H1 (cell line): ENCODE measurements around the gene SUCLG2. TPM values are rescaled to one million over a fixed set of nuclear protein-coding genes. Genes with fewer than 3 reads are reported as not detected.

Source experiments
- CTCF ChIA-PET: fragments of 300-600 bp; sonication (Branson Sonifier 250); formaldehyde crosslinking; loops from one replicate; lab custom pipeline; 2021; ENCODE audit not compliant: partially characterized antibody; lab: Charles Lee
- POLR2A ChIA-PET: fragments of 300-600 bp; sonication (Branson Sonifier 250); formaldehyde crosslinking; loops from one replicate; lab custom pipeline; 2021; ENCODE audit warnings: inconsistent platforms; ENCODE audit not compliant: partially characterized antibody; lab: Charles Lee
- DNase-seq, 2 experiments: peaks; one replicate each; pipeline versions ENCODE4 v3.0.0 to v3.0.0-alpha.2; 2010 to 2022; ENCODE audit warnings: low spot score in 2 of 2, low read depth in 1 of 2, mixed read lengths in 1 of 2
- FAIRE-seq: peaks from 2 replicates; lab custom pipeline; 2011; peaks lifted over from hg19 to GRCh38; lab: Jason Lieb, UNC
- H2AFZ ChIP-seq: 2 replicates; pipeline ENCODE4 v1.8.1; 2012; ENCODE audit warnings: low read length, inconsistent platforms
- H2AK5ac ChIP-seq: 2 replicates; pipeline ENCODE4 v1.6.1; 2013; ENCODE audit warnings: low read depth, low read length
- H2BK120ac ChIP-seq: replicated peaks from 2 replicates; pipeline ENCODE3; 2013; ENCODE audit warnings: low read depth, low read length, inconsistent platforms
- H2BK12ac ChIP-seq: 2 replicates; pipeline ENCODE4 v1.6.1; 2013; ENCODE audit warnings: low read depth, low read length
- H2BK15ac ChIP-seq: 2 replicates; pipeline ENCODE4 v1.6.1; 2013; ENCODE audit warnings: low read length
- H2BK20ac ChIP-seq: 2 replicates; pipeline ENCODE4 v1.6.1; 2013; ENCODE audit warnings: low read length
- H2BK5ac ChIP-seq: 2 replicates; pipeline ENCODE4 v1.6.1; 2013; ENCODE audit warnings: low read depth, low read length
- H3K14ac ChIP-seq: 2 replicates; pipeline ENCODE4 v1.6.1; 2013; ENCODE audit warnings: inconsistent platforms; ENCODE audit not compliant: insufficient read length
- H3K18ac ChIP-seq: 2 replicates; pipeline ENCODE4 v1.6.1; 2013; ENCODE audit warnings: low read length; ENCODE audit errors: extremely low read depth
- H3K23ac ChIP-seq: 2 replicates; pipeline ENCODE4 v1.6.1; 2013; ENCODE audit warnings: inconsistent platforms; ENCODE audit not compliant: insufficient read length
- H3K23me2 ChIP-seq: 2 replicates; pipeline ENCODE4 v1.6.1; 2013; ENCODE audit warnings: low read depth, low read length
- H3K27ac ChIP-seq: 2 replicates; pipeline ENCODE4 v1.6.1; 2011; ENCODE audit warnings: low read depth, low read length, inconsistent platforms
- H3K27me3 ChIP-seq, 4 experiments: replicated peaks in 1 of 4; 1 replicate in 1 of 4; 2 replicates in 3 of 4; pipeline versions ENCODE4 v1.6.1 to v1.8.1; 2011 to 2013; ENCODE audit warnings: low read length in 3 of 4, mild to moderate bottlenecking in 3 of 4, inconsistent platforms in 2 of 4, mixed read lengths in 2 of 4, moderate library complexity in 1 of 4; ENCODE audit not compliant: control insufficient read depth in 3 of 4, insufficient read depth in 3 of 4; ENCODE audit errors: extremely low read depth in 1 of 4
- H3K36me3 ChIP-seq, 4 experiments: 2 replicates each; pipeline versions ENCODE4 v1.6.1 to v1.8.1; 2011 to 2013; ENCODE audit warnings: mild to moderate bottlenecking in 4 of 4, low read length in 3 of 4, moderate library complexity in 2 of 4, control low read depth in 1 of 4, inconsistent platforms in 1 of 4; ENCODE audit not compliant: insufficient read depth in 4 of 4, control insufficient read depth in 2 of 4
- H3K4ac ChIP-seq: replicated peaks from 2 replicates; pipeline ENCODE3; 2013; ENCODE audit warnings: low read length, low read depth, mixed read lengths, inconsistent platforms; ENCODE audit not compliant: insufficient read length
- H3K4me1 ChIP-seq, 4 experiments: replicated peaks in 1 of 4; 1 replicate in 1 of 4; 2 replicates in 3 of 4; pipeline versions ENCODE4 v1.6.1 to v1.8.1; 2011 to 2013; ENCODE audit warnings: low read length in 3 of 4, inconsistent platforms in 2 of 4, mixed read lengths in 1 of 4; ENCODE audit not compliant: insufficient read depth in 4 of 4, control insufficient read depth in 3 of 4
- H3K4me2 ChIP-seq, 2 experiments: 2 replicates each; pipeline versions ENCODE4 v1.6.1 to v1.8.1; 2011 to 2013; ENCODE audit warnings: low read depth in 2 of 2, low read length in 2 of 2, control low read depth in 1 of 2, inconsistent platforms in 1 of 2, mild to moderate bottlenecking in 1 of 2; ENCODE audit not compliant: insufficient read depth in 1 of 2
- H3K4me3 ChIP-seq, 4 experiments: fragments of 200-600, 300-600 bp in 1 of 4; sonication (generic), shearing (Covaris generic), sonication (Bioruptor Twin) in 1 of 4; 2 replicates each; pipeline versions ENCODE4 v1.5.1 to v1.8.1; 2011 to 2016; ENCODE audit warnings: low read length in 4 of 4, low read depth in 3 of 4, control low read depth in 2 of 4, inconsistent platforms in 2 of 4, mild to moderate bottlenecking in 2 of 4, mixed read lengths in 1 of 4, moderate library complexity in 1 of 4; ENCODE audit not compliant: insufficient read depth in 2 of 4; ENCODE audit errors: extremely low read depth in 1 of 4
- H3K56ac ChIP-seq: replicated peaks from 2 replicates; pipeline ENCODE3; 2013; ENCODE audit warnings: low read depth, mild to moderate bottlenecking, mixed read lengths, low read length, inconsistent platforms; ENCODE audit not compliant: insufficient read length
- H3K79me1 ChIP-seq: 2 replicates; pipeline ENCODE4 v1.6.1; 2013; ENCODE audit warnings: low read depth, low read length, control low read depth
- H3K79me2 ChIP-seq, 2 experiments: 2 replicates each; pipeline versions ENCODE4 v1.6.1 to v1.8.1; 2012 to 2013; ENCODE audit warnings: low read length in 2 of 2, mild to moderate bottlenecking in 2 of 2, inconsistent platforms in 1 of 2; ENCODE audit not compliant: insufficient read depth in 2 of 2, control insufficient read depth in 1 of 2
- H3K9ac ChIP-seq, 4 experiments: replicated peaks in 1 of 4; 1 replicate in 1 of 4; 2 replicates in 3 of 4; pipeline versions ENCODE4 v1.6.1 to v1.8.1; 2011 to 2013; ENCODE audit warnings: low read depth in 3 of 4, low read length in 3 of 4, control low read depth in 2 of 4, mild to moderate bottlenecking in 2 of 4, moderate library complexity in 2 of 4, inconsistent platforms in 1 of 4; ENCODE audit errors: extremely low read depth in 1 of 4
- H3K9me3 ChIP-seq, 2 experiments: 2 replicates each; pipeline versions ENCODE4 v1.6.1 to v1.8.1; 2012 to 2013; ENCODE audit warnings: mild to moderate bottlenecking in 2 of 2, moderate library complexity in 2 of 2, control low read depth in 1 of 2, inconsistent platforms in 1 of 2, low read depth in 1 of 2, low read length in 1 of 2, mixed read lengths in 1 of 2; ENCODE audit not compliant: insufficient read depth in 2 of 2
- H4K20me1 ChIP-seq, 2 experiments: replicated peaks in 1 of 2; 2 replicates each; pipeline versions ENCODE3 to v1.8.1; 2011 to 2013; ENCODE audit warnings: inconsistent platforms in 2 of 2, low read length in 2 of 2, mild to moderate bottlenecking in 1 of 2; ENCODE audit not compliant: insufficient read depth in 2 of 2, control insufficient read depth in 1 of 2
- H4K5ac ChIP-seq: 2 replicates; pipeline ENCODE4 v1.6.1; 2013; ENCODE audit warnings: low read length, low read depth, mixed read lengths, inconsistent platforms; ENCODE audit not compliant: insufficient read length
- H4K8ac ChIP-seq: 2 replicates; pipeline ENCODE4 v1.8.0; 2013; ENCODE audit warnings: mild to moderate bottlenecking, moderate library complexity, low read length, inconsistent platforms; ENCODE audit not compliant: insufficient read depth; ENCODE audit errors: extremely low read depth
- H4K91ac ChIP-seq: replicated peaks from 2 replicates; pipeline ENCODE3; 2013; ENCODE audit warnings: low read length, mixed read lengths, inconsistent platforms; ENCODE audit not compliant: insufficient read length
- CBX5 ChIP-seq: fragments of 300-800, 300-1000 bp; sonication (generic); IDR thresholded peaks from 2 replicates; pipeline ENCODE4 v1.7.1; 2016; ENCODE audit warnings: antibody characterized with exemption, low read length, low read depth
- CREB1 ChIP-seq: IDR thresholded peaks from 2 replicates; pipeline ENCODE4 v1.6.1; 2012; ENCODE audit warnings: inconsistent platforms
- EP300 ChIP-seq, 2 experiments: IDR thresholded peaks; 1 replicate in 1 of 2; 2 replicates in 1 of 2; pipeline ENCODE4 v1.6.1; 2011 to 2012; ENCODE audit warnings: low read depth in 2 of 2, low read length in 2 of 2, mild to moderate bottlenecking in 2 of 2, borderline replicate concordance in 1 of 2, inconsistent platforms in 1 of 2, moderate library complexity in 1 of 2
- HDAC2 ChIP-seq, 2 experiments: fragments of 300-600 bp in 1 of 2; sonication (generic) in 1 of 2; IDR thresholded peaks; 2 replicates each; pipeline ENCODE4 v1.6.1; 2011 to 2012; ENCODE audit warnings: low read depth in 2 of 2, low read length in 2 of 2, mild to moderate bottlenecking in 2 of 2, moderate library complexity in 2 of 2, borderline replicate concordance in 1 of 2, inconsistent platforms in 1 of 2
- JUND ChIP-seq: IDR thresholded peaks from 2 replicates; pipeline ENCODE4 v1.6.1; 2011; ENCODE audit warnings: mild to moderate bottlenecking, improper control_type of control experiment, low read length
- POLR2AphosphoS5 ChIP-seq: IDR thresholded peaks from 2 replicates; pipeline ENCODE4 v1.6.1; 2011; ENCODE audit warnings: low read depth, low read length
- RBBP5 ChIP-seq: IDR thresholded peaks from 2 replicates; pipeline ENCODE4 v1.7.1; 2012; ENCODE audit warnings: low read depth, mild to moderate bottlenecking, inconsistent platforms, low read length, moderate library complexity, borderline replicate concordance
- RNF2 ChIP-seq: fragments of 200-900, 300-1000 bp; sonication (generic); IDR thresholded peaks from 2 replicates; pipeline ENCODE4 v1.7.1; 2016; ENCODE audit warnings: borderline replicate concordance, low read depth, mild to moderate bottlenecking, antibody characterized with exemption, low read length; ENCODE audit not compliant: poor library complexity, severe bottlenecking; ENCODE audit errors: missing control alignments
- SIN3A ChIP-seq, 2 experiments: IDR thresholded peaks in 1 of 2; conservative IDR thresholded peaks in 1 of 2; 2 replicates each; pipeline ENCODE4 v1.6.1; 2011 to 2012; ENCODE audit warnings: low read length in 2 of 2, improper control_type of control experiment in 1 of 2, low read depth in 1 of 2, mild to moderate bottlenecking in 1 of 2
- WGBS, 2 experiments: shearing (Covaris generic) in 1 of 2; methylation state at CpG; one replicate each; pipeline versions ENCODE4 v1.1.6 to v1.1.7; 2013 to 2015; ENCODE audit warnings: low lambda C conversion rate in 2 of 2, mixed read lengths in 2 of 2, inconsistent platforms in 1 of 2, low coverage in 1 of 2, missing lambda C conversion rate in 1 of 2; ENCODE audit not compliant: insufficient replicate concordance in 2 of 2, insufficient coverage in 1 of 2, insufficient read length in 1 of 2; ENCODE audit errors: extremely low coverage in 1 of 2, missing lambda C conversion rate in 1 of 2; 5-methylcytosine and 5-hydroxymethylcytosine counted together
- polyA plus RNA-seq, 7 experiments: library from polyadenylated mRNA; depleted of rRNA in 3 of 7; stranded (reverse) in 5 of 7; unstranded in 2 of 7; fragments of >200 nt in 5 of 7; fragments of 200-250 nt in 2 of 7; gene quantifications; 1 replicate in 5 of 7; 2 replicates in 1 of 7; 4 replicates in 1 of 7; pipeline versions ENCODE4 v1.2.1 to v1.2.3, GENCODE V29; 2011 to 2013; ENCODE audit warnings: missing spikeins in 2 of 7, mixed read lengths in 2 of 7
- total RNA-seq: library from RNA; stranded (reverse); fragmentation: NEBNext Ultra II Directional; extraction: Animal tissue kit (Norgen Biotek cat#: 25700); gene quantifications from 2 replicates; pipeline ENCODE4 v1.2.1, GENCODE V29; 2021
- TF ChIP-seq, protein P1 (sequence below): IDR thresholded peaks from 2 replicates; pipeline ENCODE4 v1.6.1; 2012; ENCODE audit warnings: inconsistent platforms
- TF ChIP-seq, protein P2 (sequence below): IDR thresholded peaks from 2 replicates; pipeline ENCODE4 v1.6.1; 2012; ENCODE audit warnings: low read length, inconsistent platforms

Gene SUCLG2
- total and polyA plus RNA-seq, 2 of the 8 experiments (the other 6 are each of a cell fraction or from before 2014, with no cell fraction given) = 12.9 to 46.2 TPM

GRCh38 chr3:67486883-67487282, 167.5 kb downstream of the SUCLG2 start:
- H2BK20ac ChIP-seq = no peak overlapping the region
- H3K36me3 ChIP-seq = no peaks in the 10 kb centered on the region
- no peak overlapping the region for H4K8ac ChIP-seq
- H3K27ac ChIP-seq = no peak overlapping the region
- WGBS, 2 experiments = 62% methylated on average over 1 of the region's 1 CpG; no CpG with 5 or more reads in 1 of the 2 experiments
- H4K91ac ChIP-seq = no peak overlapping the region
- no peak overlapping the region for H2AK5ac ChIP-seq
- H3K4me1 ChIP-seq = no peaks in the 10 kb centered on the region
- H4K5ac ChIP-seq = no peak overlapping the region
- no peak overlapping the region for H2BK5ac ChIP-seq
- H3K14ac ChIP-seq = no peak overlapping the region
- H4K20me1 ChIP-seq = peaks cover 0 to 2% of the 10 kb centered on the region in 2 experiments
- no peaks in the 10 kb centered on the region for H3K27me3 ChIP-seq
- ChIA-PET CTCF (no interaction called here), POLR2A (no interaction called here)
- no peak overlapping the region for H3K4ac ChIP-seq
- H3K4me3 ChIP-seq = no peak overlapping the region
- H2AFZ ChIP-seq = no peak overlapping the region
- H3K9me3 ChIP-seq = no peaks in the 10 kb centered on the region
- H3K79me1 ChIP-seq = no peaks in the 10 kb centered on the region
- no peak overlapping the region for H2BK15ac ChIP-seq
- no peak overlapping the region for H3K9ac ChIP-seq
- H3K4me2 ChIP-seq = no peak overlapping the region
- no peaks in the 10 kb centered on the region for H3K23me2 ChIP-seq
- H2BK120ac ChIP-seq = no peak overlapping the region
- no peak for DNase-seq
- H3K23ac ChIP-seq = no peak overlapping the region
- H3K56ac ChIP-seq = no peak overlapping the region
- H3K79me2 ChIP-seq = no peaks in the 10 kb centered on the region
- H3K18ac ChIP-seq = no peak overlapping the region
- H2BK12ac ChIP-seq = no peak overlapping the region
- no peak for FAIRE-seq
- TF ChIP-seq CREB1 (no peak), RBBP5 (no peak), JUND (no peak), RNF2 (no peak), EP300 (IDR thresholded peaks at IDR 0.05; ENCODE audit: borderline replicate concordance in 1 of 2, low read depth in 2 of 2, low read length in 2 of 2) (no peak), CBX5 (no peak), HDAC2 (IDR thresholded peaks at IDR 0.05; ENCODE audit: borderline replicate concordance in 1 of 2, low read depth in 2 of 2, low read length in 2 of 2) (no peak), POLR2AphosphoS5 (no peak), SIN3A (conservative IDR thresholded peaks at IDR 0.05 in 1 of 2, IDR thresholded peaks at IDR 0.05 in 1 of 2; ENCODE audit: low read depth in 1 of 2, low read length in 2 of 2) (no peak)
- TF ChIP-seq, protein P1, sequence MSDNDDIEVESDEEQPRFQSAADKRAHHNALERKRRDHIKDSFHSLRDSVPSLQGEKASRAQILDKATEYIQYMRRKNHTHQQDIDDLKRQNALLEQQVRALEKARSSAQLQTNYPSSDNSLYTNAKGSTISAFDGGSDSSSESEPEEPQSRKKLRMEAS = no peak
- TF ChIP-seq, protein P2, sequence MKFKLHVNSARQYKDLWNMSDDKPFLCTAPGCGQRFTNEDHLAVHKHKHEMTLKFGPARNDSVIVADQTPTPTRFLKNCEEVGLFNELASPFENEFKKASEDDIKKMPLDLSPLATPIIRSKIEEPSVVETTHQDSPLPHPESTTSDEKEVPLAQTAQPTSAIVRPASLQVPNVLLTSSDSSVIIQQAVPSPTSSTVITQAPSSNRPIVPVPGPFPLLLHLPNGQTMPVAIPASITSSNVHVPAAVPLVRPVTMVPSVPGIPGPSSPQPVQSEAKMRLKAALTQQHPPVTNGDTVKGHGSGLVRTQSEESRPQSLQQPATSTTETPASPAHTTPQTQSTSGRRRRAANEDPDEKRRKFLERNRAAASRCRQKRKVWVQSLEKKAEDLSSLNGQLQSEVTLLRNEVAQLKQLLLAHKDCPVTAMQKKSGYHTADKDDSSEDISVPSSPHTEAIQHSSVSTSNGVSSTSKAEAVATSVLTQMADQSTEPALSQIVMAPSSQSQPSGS = no peak
